Neural cell (in vitro differentiated cells): Measurements from ENCODE around the gene RPLP2.
A peak's percentile ranks its signal among the peaks of the same experiment; 100 is the strongest.

Experiments used
- POLR2AphosphoS5 ChIP-seq: IDR thresholded peaks from 2 replicates; pipeline ENCODE4 v1.6.1; 2012
- TF ChIP-seq, protein P1 (sequence below): fragments of 450-650 bp; IDR thresholded peaks from 2 replicates; pipeline ENCODE4 v1.5.1; 2014; ENCODE audit warnings: antibody characterized with exemption, mild to moderate bottlenecking, moderate library complexity; ENCODE audit not compliant: poor library complexity, severe bottlenecking

DNA sequence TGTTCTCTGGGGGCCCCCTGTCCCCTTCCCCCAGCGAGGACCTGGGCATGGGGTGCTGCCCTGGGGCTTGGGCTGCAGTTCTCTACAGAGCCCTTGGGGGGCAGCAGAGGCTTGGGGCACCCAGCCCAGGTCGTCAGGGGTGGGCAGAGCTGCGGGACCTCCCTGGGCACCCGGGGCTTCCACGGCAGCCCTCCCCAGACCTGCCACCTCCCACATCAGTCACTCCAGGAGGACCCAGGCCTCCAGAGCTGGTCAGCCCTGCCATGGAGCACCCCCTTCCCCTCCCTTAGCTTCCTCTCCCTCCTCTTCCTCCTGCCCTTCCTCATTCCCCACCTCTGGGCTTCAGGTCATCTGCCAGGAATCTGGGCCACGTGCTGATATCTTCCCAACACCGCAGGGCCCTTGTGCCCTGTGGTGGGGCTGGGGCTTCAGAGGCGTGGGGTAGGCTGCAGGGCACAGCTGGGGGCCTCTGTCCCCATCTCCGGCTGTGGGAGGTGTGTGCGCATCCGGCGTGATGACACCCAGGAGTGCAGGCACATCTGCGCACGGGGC lies 38.7 kb downstream of the RPLP2 start:
- TF ChIP-seq, protein P1, sequence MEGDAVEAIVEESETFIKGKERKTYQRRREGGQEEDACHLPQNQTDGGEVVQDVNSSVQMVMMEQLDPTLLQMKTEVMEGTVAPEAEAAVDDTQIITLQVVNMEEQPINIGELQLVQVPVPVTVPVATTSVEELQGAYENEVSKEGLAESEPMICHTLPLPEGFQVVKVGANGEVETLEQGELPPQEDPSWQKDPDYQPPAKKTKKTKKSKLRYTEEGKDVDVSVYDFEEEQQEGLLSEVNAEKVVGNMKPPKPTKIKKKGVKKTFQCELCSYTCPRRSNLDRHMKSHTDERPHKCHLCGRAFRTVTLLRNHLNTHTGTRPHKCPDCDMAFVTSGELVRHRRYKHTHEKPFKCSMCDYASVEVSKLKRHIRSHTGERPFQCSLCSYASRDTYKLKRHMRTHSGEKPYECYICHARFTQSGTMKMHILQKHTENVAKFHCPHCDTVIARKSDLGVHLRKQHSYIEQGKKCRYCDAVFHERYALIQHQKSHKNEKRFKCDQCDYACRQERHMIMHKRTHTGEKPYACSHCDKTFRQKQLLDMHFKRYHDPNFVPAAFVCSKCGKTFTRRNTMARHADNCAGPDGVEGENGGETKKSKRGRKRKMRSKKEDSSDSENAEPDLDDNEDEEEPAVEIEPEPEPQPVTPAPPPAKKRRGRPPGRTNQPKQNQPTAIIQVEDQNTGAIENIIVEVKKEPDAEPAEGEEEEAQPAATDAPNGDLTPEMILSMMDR, result peak; percentile 83
- no peak for TF ChIP-seq POLR2AphosphoS5
